Measurements from ENCODE around the gene LAPTM4A.

GRCh38 chr2:20054119-20054518, 2.7 kb upstream of the LAPTM4A start:
- TF ChIP-seq CTCF (conservative IDR thresholded peaks at IDR 0.05): no peak
- no peak for TF ChIP-seq ZFX (IDR thresholded peaks at IDR 0.05)
